OCI-LY3 (cell line): ENCODE data around the gene SIAH2.

Experiments
- H2AFZ ChIP-seq: fragments of 200-600, 300-600 bp; shearing (Covaris generic); 2 replicates; pipeline ENCODE4 v1.6.0; 2014; ENCODE audit warnings: antibody characterized with exemption, low read depth, low read length
- H3K27ac ChIP-seq: fragments of 200-600, 300-600 bp; sonication (generic); 2 replicates; pipeline ENCODE4 v1.5.1; 2014; ENCODE audit warnings: mild to moderate bottlenecking, low read length, moderate library complexity, mixed read lengths
- H3K27me3 ChIP-seq: fragments of 200-600, 300-600 bp; sonication (generic); 2 replicates; pipeline ENCODE4 v1.6.1; 2014; ENCODE audit warnings: low read depth, low read length, mixed read lengths
- H3K36me3 ChIP-seq: fragments of 200-600, 300-600 bp; sonication (generic); replicated peaks from 2 replicates; pipeline ENCODE3; 2014; ENCODE audit warnings: low read depth, low read length, mixed read lengths
- H3K4me1 ChIP-seq: fragments of 300-600, 200-600 bp; sonication (generic); 2 replicates; pipeline ENCODE4 v1.6.1; 2014; ENCODE audit warnings: low read length, mixed read lengths
- H3K4me2 ChIP-seq: fragments of 200-600, 300-600 bp; sonication (generic); 2 replicates; pipeline ENCODE4 v1.6.1; 2014; ENCODE audit warnings: low read length, mixed read lengths
- H3K4me3 ChIP-seq: fragments of 300-600, 200-600 bp; sonication (generic); 2 replicates; pipeline ENCODE4 v1.5.1; 2014; ENCODE audit warnings: antibody characterized with exemption, mild to moderate bottlenecking, low read length, moderate library complexity
- H3K79me2 ChIP-seq: fragments of 300-600, 200-600 bp; shearing (Covaris generic); 2 replicates; pipeline ENCODE4 v1.6.1; 2014; ENCODE audit warnings: mild to moderate bottlenecking, low read length, mixed read lengths
- H3K9ac ChIP-seq: fragments of 300-600, 200-600 bp; shearing (Covaris generic); 2 replicates; pipeline ENCODE4 v1.6.0; 2014; ENCODE audit warnings: mild to moderate bottlenecking, low read length, moderate library complexity
- H3K9me3 ChIP-seq: fragments of 200-600, 300-600 bp; shearing (Covaris generic); 2 replicates; pipeline ENCODE4 v1.6.1; 2014; ENCODE audit warnings: low read length, mixed read lengths; ENCODE audit not compliant: insufficient read depth
- H4K20me1 ChIP-seq: fragments of 200-600, 300-600 bp; sonication (generic); 2 replicates; pipeline ENCODE4 v1.6.1; 2016; ENCODE audit warnings: low read length, mixed read lengths; ENCODE audit not compliant: insufficient read depth
- CTCF ChIP-seq: fragments of 200-600, 300-600 bp; sonication (generic); IDR thresholded peaks from 2 replicates; pipeline ENCODE4 v1.5.1; 2014; ENCODE audit warnings: antibody characterized with exemption, low read length, low read depth
- EZH2phosphoT487 ChIP-seq: fragments of 200-600 bp; shearing (Covaris generic); IDR thresholded peaks from 2 replicates; pipeline ENCODE4 v1.6.1; 2018; ENCODE audit warnings: antibody characterized with exemption, mixed run types, low read depth

SIAH2 gene

GRCh38 chr3:150744919-150745211 lies 18.1 kb downstream of the SIAH2 start:
- H3K4me1 ChIP-seq: peaks cover 54% of the 10 kb centered on the region
- H4K20me1 ChIP-seq: peaks cover 83% of the 10 kb centered on the region
- H3K4me3 ChIP-seq: no peak overlapping the region
- no peak overlapping the region for H3K27ac ChIP-seq
- H2AFZ ChIP-seq: no peak overlapping the region
- H3K4me2 ChIP-seq: peak overlapping the region; percentile 53; the same call in 1 of the 2 replicates
- no peaks in the 10 kb centered on the region for H3K27me3 ChIP-seq
- no peak overlapping the region for H3K9ac ChIP-seq
- peaks cover 26% of the 10 kb centered on the region for H3K36me3 ChIP-seq
- peaks cover 92% of the 10 kb centered on the region for H3K79me2 ChIP-seq
- TF ChIP-seq CTCF (no peak), EZH2phosphoT487 (no peak)
- no peaks in the 10 kb centered on the region for H3K9me3 ChIP-seq

GRCh38 chr3:150744041-150744918 lies 18.7 kb downstream of the SIAH2 start:
- H3K27ac ChIP-seq: no peak overlapping the region
- H2AFZ ChIP-seq: no peak overlapping the region
- TF ChIP-seq CTCF (no peak), EZH2phosphoT487 (no peak)
- H3K9me3 ChIP-seq: no peaks in the 10 kb centered on the region
- no peak overlapping the region for H3K4me3 ChIP-seq
- peaks cover 86% of the 10 kb centered on the region for H3K79me2 ChIP-seq
- H4K20me1 ChIP-seq: peaks cover 77% of the 10 kb centered on the region
- peak overlapping the region; percentile 53 for H3K4me2 ChIP-seq
- H3K9ac ChIP-seq: no peak overlapping the region
- no peaks in the 10 kb centered on the region for H3K27me3 ChIP-seq
- H3K4me1 ChIP-seq: peaks cover 59% of the 10 kb centered on the region
- H3K36me3 ChIP-seq: peaks cover 24% of the 10 kb centered on the region

- Histone ChIP-seq H3K9ac (no peak overlapping the region), H3K79me2 (peaks cover 81% of the 10 kb centered on the region), H3K4me1 (peaks cover 67% of the 10 kb centered on the region), H3K9me3 (no peaks in the 10 kb centered on the region), H3K36me3 (peaks cover 28% of the 10 kb centered on the region), H3K4me2 (peak overlapping the region; percentile 53), H3K27me3 (no peaks in the 10 kb centered on the region), H2AFZ (no peak overlapping the region), H3K4me3 (peak overlapping the region; percentile 32; the same call in 1 of the 2 replicates), H4K20me1 (peaks cover 70% of the 10 kb centered on the region), H3K27ac (no peak overlapping the region)
- TF ChIP-seq EZH2phosphoT487: no peak
- TF ChIP-seq CTCF: no peak
These were observed 19.5 kb downstream of the SIAH2 start for GRCh38 chr3:150743508-150743907.

GRCh38 chr3:150742679-150743078 lies 20.3 kb downstream of the SIAH2 start:
- H2AFZ ChIP-seq: no peak overlapping the region
- peak overlapping the region; percentile 32 for H3K4me3 ChIP-seq
- H3K27me3 ChIP-seq: no peaks in the 10 kb centered on the region
- peaks cover 62% of the 10 kb centered on the region for H4K20me1 ChIP-seq
- peak overlapping the region; percentile 53 for H3K4me2 ChIP-seq
- H3K79me2 ChIP-seq: peaks cover 73% of the 10 kb centered on the region
- peaks cover 29% of the 10 kb centered on the region for H3K36me3 ChIP-seq
- no peak for TF ChIP-seq CTCF
- TF ChIP-seq EZH2phosphoT487: no peak
- H3K4me1 ChIP-seq: peaks cover 75% of the 10 kb centered on the region
- H3K27ac ChIP-seq: peak overlapping the region; percentile 7; the same call in 1 of the 2 replicates
- no peaks in the 10 kb centered on the region for H3K9me3 ChIP-seq
- H3K9ac ChIP-seq: no peak overlapping the region
